Natural killer cell (primary cell): ENCODE results near the gene FBXL7. TPM values are rescaled to one million over a fixed set of nuclear protein-coding genes. Genes with fewer than 3 reads are reported as not detected.

Experiments used
- ATAC-seq, 3 donors: fragments of 150-1000 bp in 2 of 3; fragments of 200-7000 bp in 1 of 3; cut with Tn5 transposase; 1 replicate in 1 of 3; 2 replicates in 2 of 3; pipeline ENCODE4 v1.10.0; 2021; ENCODE audit warnings: mild to moderate bottlenecking in 2 of 3, moderate library complexity in 2 of 3
- DNase-seq, 2 donors: peaks; one replicate each; pipeline versions ENCODE4 v3.0.0 to v3.0.0-alpha.2; 2013 to 2021; ENCODE audit warnings: mixed read lengths in 1 of 2
- H3K27ac ChIP-seq: one replicate; pipeline ENCODE4 v1.5.1; 2013; ENCODE audit warnings: mild to moderate bottlenecking, low read length
- H3K27me3 ChIP-seq: one replicate; pipeline ENCODE4 v1.6.1; 2013; ENCODE audit warnings: low read length; ENCODE audit not compliant: control insufficient read depth, insufficient read depth
- H3K36me3 ChIP-seq: one replicate; pipeline ENCODE4 v1.6.1; 2013; ENCODE audit warnings: low read length; ENCODE audit not compliant: control insufficient read depth, insufficient read depth
- H3K4me1 ChIP-seq: one replicate; pipeline ENCODE4 v1.6.1; 2013; ENCODE audit warnings: low read length; ENCODE audit not compliant: control insufficient read depth, insufficient read depth
- H3K4me3 ChIP-seq: one replicate; pipeline ENCODE4 v1.5.1; 2013; ENCODE audit warnings: low read length
- H3K9me3 ChIP-seq: one replicate; pipeline ENCODE4 v1.6.1; 2013; ENCODE audit warnings: low read length; ENCODE audit not compliant: control insufficient read depth, insufficient read depth
- H3K27ac Mint-ChIP-seq, 2 donors: one replicate each; pipeline ENCODE4 v1.8.0; 2022; ENCODE audit warnings: mild to moderate bottlenecking in 2 of 2, mixed read lengths in 2 of 2, moderate library complexity in 1 of 2
- H3K27me3 Mint-ChIP-seq, 2 donors: one replicate each; pipeline ENCODE4 v1.8.0; 2022; ENCODE audit warnings: low read depth in 2 of 2, mixed read lengths in 2 of 2
- H3K36me3 Mint-ChIP-seq: one replicate; pipeline ENCODE4 v1.8.0; 2022; ENCODE audit warnings: mixed read lengths
- H3K4me1 Mint-ChIP-seq, 2 donors: one replicate each; pipeline ENCODE4 v1.8.0; 2022; ENCODE audit warnings: mixed read lengths in 2 of 2
- H3K4me3 Mint-ChIP-seq: one replicate; pipeline ENCODE4 v1.8.0; 2022; ENCODE audit warnings: mild to moderate bottlenecking, moderate library complexity, mixed read lengths
- H3K9me3 Mint-ChIP-seq, 2 donors: one replicate each; pipeline ENCODE4 v1.8.0; 2022; ENCODE audit warnings: mixed read lengths in 2 of 2
- CTCF ChIP-seq: fragments of 200-600 bp; IDR thresholded peaks from one replicate; pipeline ENCODE4 v1.8.0; 2022; ENCODE audit warnings: antibody characterized with exemption
- WGBS: methylation state at CpG from one replicate; pipeline ENCODE4 v1.1.7; 2013; ENCODE audit warnings: missing lambda C conversion rate; ENCODE audit not compliant: insufficient coverage; 5-methylcytosine and 5-hydroxymethylcytosine counted together
- intact Hi-C: fragments of 100-400 bp; cut with micrococcal nuclease; formaldehyde crosslinking; loops from one replicate; pipeline ENCODE4 v1.14.2; 2022
- total RNA-seq, 4 donors: library from RNA; stranded (reverse); fragments of 120-200 nt in 1 of 4; gene quantifications; one replicate each; pipeline versions ENCODE4 v1.2.3 to v1.2.4, GENCODE V29; 2013 to 2022

The FBXL7 gene
- total RNA-seq, 3 donors from 2014 or later (not counting 1 experiment from before 2014, with no cell fraction given) = not detected

- H3K36me3 ChIP-seq = no peaks in the 10 kb centered on the region
- Mint-ChIP-seq H3K36me3 (peaks cover 6% of the 10 kb centered on the region), H3K4me3 (no peak overlapping the region), H3K27me3 (no peaks in the 10 kb centered on the region), H3K9me3 (peaks cover 15 to 23% of the 10 kb centered on the region in 2 donors), H3K27ac (no peak overlapping the region), H3K4me1 (no peaks in the 10 kb centered on the region)
- no peak overlapping the region for H3K27ac ChIP-seq
- H3K27me3 ChIP-seq = no peaks in the 10 kb centered on the region
- no peak overlapping the region for H3K4me3 ChIP-seq
- no peak for TF ChIP-seq CTCF
- no peaks in the 10 kb centered on the region for H3K4me1 ChIP-seq
- WGBS = no CpG with 5 or more reads among the region's 2 CpGs
- DNase-seq (no peak), ATAC-seq (no peak)
- intact Hi-C loops = no loop called here
- peaks cover 19% of the 10 kb centered on the region for H3K9me3 ChIP-seq
Measured at GRCh38 chr5:15585128-15585527, 85.1 kb downstream of the FBXL7 start.

GRCh38 chr5:15585841-15586591, 86.0 kb downstream of the FBXL7 start:
- peaks cover 10% of the 10 kb centered on the region for H3K9me3 ChIP-seq
- intact Hi-C loops = no loop called here
- Mint-ChIP-seq H3K9me3 (peaks cover 15 to 27% of the 10 kb centered on the region in 2 donors), H3K4me3 (no peak overlapping the region), H3K27me3 (no peaks in the 10 kb centered on the region), H3K27ac (no peak overlapping the region), H3K4me1 (no peaks in the 10 kb centered on the region), H3K36me3 (peaks cover 6% of the 10 kb centered on the region)
- no CpG with 5 or more reads among the region's 1 CpG for WGBS
- no peaks in the 10 kb centered on the region for H3K27me3 ChIP-seq
- DNase-seq (no peak), ATAC-seq (no peak)
- no peaks in the 10 kb centered on the region for H3K36me3 ChIP-seq
- TF ChIP-seq CTCF = no peak
- H3K27ac ChIP-seq = no peak overlapping the region
- H3K4me3 ChIP-seq = no peak overlapping the region
- H3K4me1 ChIP-seq = no peaks in the 10 kb centered on the region

GRCh38 chr5:15587916-15588315, 87.9 kb downstream of the FBXL7 start:
- Histone ChIP-seq H3K27me3 (no peaks in the 10 kb centered on the region), H3K4me1 (no peaks in the 10 kb centered on the region), H3K36me3 (no peaks in the 10 kb centered on the region), H3K27ac (no peak overlapping the region), H3K9me3 (peaks cover 10% of the 10 kb centered on the region), H3K4me3 (no peak overlapping the region)
- peaks cover 15 to 32% of the 10 kb centered on the region in 2 donors for H3K9me3 Mint-ChIP-seq
- no peak overlapping the region for H3K4me3 Mint-ChIP-seq
- DNase-seq (no peak), ATAC-seq (no peak)
- no peaks in the 10 kb centered on the region for H3K27me3 Mint-ChIP-seq
- intact Hi-C loops = no loop called here
- peaks cover 6% of the 10 kb centered on the region for H3K36me3 Mint-ChIP-seq
- no peak for TF ChIP-seq CTCF
- no peaks in the 10 kb centered on the region for H3K4me1 Mint-ChIP-seq
- no peak overlapping the region for H3K27ac Mint-ChIP-seq

GRCh38 chr5:15592728-15593127, 92.7 kb downstream of the FBXL7 start:
- Histone ChIP-seq H3K4me3 (no peak overlapping the region), H3K4me1 (no peaks in the 10 kb centered on the region), H3K36me3 (no peaks in the 10 kb centered on the region), H3K27ac (no peak overlapping the region), H3K27me3 (no peaks in the 10 kb centered on the region), H3K9me3 (no peaks in the 10 kb centered on the region)
- Mint-ChIP-seq H3K27ac (no peak overlapping the region), H3K4me1 (no peaks in the 10 kb centered on the region), H3K9me3 (peaks cover 6 to 20% of the 10 kb centered on the region in 2 donors), H3K36me3 (no peaks in the 10 kb centered on the region), H3K4me3 (no peak overlapping the region), H3K27me3 (no peaks in the 10 kb centered on the region)
- no peak for TF ChIP-seq CTCF
- WGBS = 75% methylated on average over 4 of the region's 4 CpGs
- DNase-seq = no peak
- ATAC-seq = no peak
- intact Hi-C loops = no loop called here
